Measurements from ENCODE around the gene C20orf144. TPM values are rescaled to one million over a fixed set of nuclear protein-coding genes. Genes with fewer than 3 reads are reported as not detected.

C20orf144 gene
- total RNA-seq, 1 donor from 2014 or later: not detected

DNA sequence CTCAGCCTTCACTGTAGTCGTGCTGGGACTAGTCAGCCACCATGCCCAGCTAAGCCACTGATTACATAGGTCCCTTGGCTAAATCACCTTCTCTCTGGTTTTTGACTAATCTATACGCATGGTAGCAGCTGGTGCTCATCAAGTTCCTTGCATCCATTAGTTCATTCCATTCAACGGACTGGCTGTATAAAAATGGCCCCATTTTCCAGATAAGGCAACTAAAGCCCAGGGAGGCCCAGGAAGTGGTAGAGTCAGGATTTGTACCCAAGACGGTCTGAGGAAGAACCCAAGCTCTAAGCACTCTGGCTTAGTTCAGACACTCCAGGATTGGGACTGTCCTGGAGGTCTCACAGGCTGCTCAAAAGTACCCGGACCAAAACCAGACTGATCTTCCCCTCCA lies 19.2 kb downstream of the C20orf144 start:
- no peaks in the 10 kb centered on the region for H3K27me3 ChIP-seq (ENCODE audit: control insufficient read depth, insufficient read depth, low read length)
- no peak overlapping the region for H3K4me3 ChIP-seq (ENCODE audit: low read depth, low read length)
- H3K36me3 ChIP-seq (ENCODE audit: control insufficient read depth, insufficient read depth, low read length): no peaks in the 10 kb centered on the region
- TF ChIP-seq, protein P1, sequence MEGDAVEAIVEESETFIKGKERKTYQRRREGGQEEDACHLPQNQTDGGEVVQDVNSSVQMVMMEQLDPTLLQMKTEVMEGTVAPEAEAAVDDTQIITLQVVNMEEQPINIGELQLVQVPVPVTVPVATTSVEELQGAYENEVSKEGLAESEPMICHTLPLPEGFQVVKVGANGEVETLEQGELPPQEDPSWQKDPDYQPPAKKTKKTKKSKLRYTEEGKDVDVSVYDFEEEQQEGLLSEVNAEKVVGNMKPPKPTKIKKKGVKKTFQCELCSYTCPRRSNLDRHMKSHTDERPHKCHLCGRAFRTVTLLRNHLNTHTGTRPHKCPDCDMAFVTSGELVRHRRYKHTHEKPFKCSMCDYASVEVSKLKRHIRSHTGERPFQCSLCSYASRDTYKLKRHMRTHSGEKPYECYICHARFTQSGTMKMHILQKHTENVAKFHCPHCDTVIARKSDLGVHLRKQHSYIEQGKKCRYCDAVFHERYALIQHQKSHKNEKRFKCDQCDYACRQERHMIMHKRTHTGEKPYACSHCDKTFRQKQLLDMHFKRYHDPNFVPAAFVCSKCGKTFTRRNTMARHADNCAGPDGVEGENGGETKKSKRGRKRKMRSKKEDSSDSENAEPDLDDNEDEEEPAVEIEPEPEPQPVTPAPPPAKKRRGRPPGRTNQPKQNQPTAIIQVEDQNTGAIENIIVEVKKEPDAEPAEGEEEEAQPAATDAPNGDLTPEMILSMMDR (IDR thresholded peaks at IDR 0.05; ENCODE audit: insufficient read depth, low read length, severe bottlenecking): no peak
- FAIRE-seq (no peak), DNase-seq (ENCODE audit: low read depth) (no peak)

DNA sequence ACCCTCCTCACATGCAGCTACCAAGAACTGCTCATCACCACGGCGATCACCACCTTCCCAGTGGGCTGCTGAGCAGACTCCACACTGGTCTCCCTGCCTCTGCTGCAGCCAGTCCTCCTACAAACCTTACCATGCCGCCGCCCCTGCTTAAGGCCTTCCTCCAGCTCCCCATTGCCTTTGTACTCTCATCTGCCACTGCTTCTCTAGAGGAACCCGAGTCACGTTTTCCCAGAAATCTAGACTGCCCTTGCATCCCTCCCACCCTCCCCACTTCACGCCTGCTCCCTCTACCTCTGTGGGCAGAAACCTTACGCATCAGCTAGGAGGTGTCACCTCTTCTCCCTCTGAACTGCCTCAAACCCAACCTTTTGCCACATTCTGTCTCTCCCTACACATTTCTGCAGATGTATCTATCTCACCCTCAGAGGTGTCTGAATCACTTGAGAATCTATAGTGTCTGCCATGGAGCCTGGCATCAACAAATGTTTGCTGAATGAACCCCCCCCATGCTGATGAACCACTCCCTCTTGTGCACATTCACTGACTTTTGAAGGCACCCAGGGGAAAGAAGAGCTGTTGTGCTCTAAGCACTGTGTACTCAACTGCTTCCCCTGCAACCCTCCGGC lies 19.7 kb downstream of the C20orf144 start:
- Histone ChIP-seq H3K36me3 (ENCODE audit: control insufficient read depth, insufficient read depth, low read length) (no peaks in the 10 kb centered on the region), H3K4me3 (ENCODE audit: low read depth, low read length) (no peak overlapping the region), H3K27me3 (ENCODE audit: control insufficient read depth, insufficient read depth, low read length) (no peaks in the 10 kb centered on the region)
- DNase-seq (ENCODE audit: low read depth) (no peak), FAIRE-seq (no peak)
- TF ChIP-seq, protein P1 (IDR thresholded peaks at IDR 0.05; ENCODE audit: insufficient read depth, low read length, severe bottlenecking): no peak

- Histone ChIP-seq H3K4me3 (ENCODE audit: low read depth, low read length) (no peak overlapping the region), H3K36me3 (ENCODE audit: control insufficient read depth, insufficient read depth, low read length) (no peaks in the 10 kb centered on the region), H3K27me3 (ENCODE audit: control insufficient read depth, insufficient read depth, low read length) (no peaks in the 10 kb centered on the region)
- TF ChIP-seq, protein P1 (IDR thresholded peaks at IDR 0.05; ENCODE audit: insufficient read depth, low read length, severe bottlenecking): no peak
- FAIRE-seq: no peak
- no peak for DNase-seq (ENCODE audit: low read depth)
Observed at GRCh38 chr20:33684533-33685327, 22.6 kb downstream of the C20orf144 start.

GRCh38 chr20:33685328-33686099 lies 23.4 kb downstream of the C20orf144 start:
- DNase-seq (ENCODE audit: low read depth): peak; percentile 8
- no peaks in the 10 kb centered on the region for H3K36me3 ChIP-seq (ENCODE audit: control insufficient read depth, insufficient read depth, low read length)
- TF ChIP-seq, protein P1 (IDR thresholded peaks at IDR 0.05; ENCODE audit: insufficient read depth, low read length, severe bottlenecking): no peak
- no peak for FAIRE-seq
- no peaks in the 10 kb centered on the region for H3K27me3 ChIP-seq (ENCODE audit: control insufficient read depth, insufficient read depth, low read length)
- peak overlapping the region; percentile 34 for H3K4me3 ChIP-seq (ENCODE audit: low read depth, low read length)

GRCh38 chr20:33686100-33686983 lies 24.2 kb downstream of the C20orf144 start, which contains the start of gene E2F1:
E2F1 (minus strand) TSS chr20:33686385; CDS start chr20:33686264, 121 bp downstream.
- no peaks in the 10 kb centered on the region for H3K27me3 ChIP-seq (ENCODE audit: control insufficient read depth, insufficient read depth, low read length)
- H3K36me3 ChIP-seq (ENCODE audit: control insufficient read depth, insufficient read depth, low read length): no peaks in the 10 kb centered on the region
- peak within 1 kb of the TSS; percentile 34 for H3K4me3 ChIP-seq (ENCODE audit: low read depth, low read length)
- peak; percentile 66 for DNase-seq (ENCODE audit: low read depth)
- FAIRE-seq: no peak
- TF ChIP-seq, protein P1 (IDR thresholded peaks at IDR 0.05; ENCODE audit: insufficient read depth, low read length, severe bottlenecking): peak; percentile 29
